Diencephalon (tissue), 1 donor: ENCODE data around the gene IRF9. TPM values are rescaled to one million over a fixed set of nuclear protein-coding genes. Genes with fewer than 3 reads are reported as not detected.

Experiments
- small RNA-seq: library from RNA; depleted of rRNA; stranded (forward); fragments of <200 nt; gene quantifications from one replicate; pipeline ENCODE3, GENCODE V24; 2014
- total RNA-seq: library from RNA; depleted of rRNA; stranded (reverse); fragments of >200 nt; gene quantifications from one replicate; pipeline ENCODE4 v1.2.3, GENCODE V29; 2014

The IRF9 gene
- total RNA-seq, 1 donor from 2014 or later, result 38.5 TPM

Small RNAs within 50 kb of the gene (small RNA-seq; reads per million reads assigned to genes)
- gene AL136295.4 (not detected), gene CHMP4A (not detected), gene IPO4 (not detected), gene IRF9 (not detected), gene MDP1 (not detected), gene RNA5SP383 (0.21 reads per million)

Other genes with a start within 250 kb of the IRF9 start
- 8.5 TPM for gene DHRS4, start 207.5 kb upstream of the IRF9 start, total RNA-seq
- 3.7 TPM for gene DHRS4L2, start 172.3 kb upstream of the IRF9 start, total RNA-seq
- gene CARMIL3, start 109.3 kb upstream of the IRF9 start, total RNA-seq, result 28.8 TPM
- 16.8 TPM for gene CPNE6, start 89.7 kb upstream of the IRF9 start, total RNA-seq
- gene PCK2, start 67.0 kb upstream of the IRF9 start, total RNA-seq, result 3.0 TPM
- 67.6 TPM for gene DCAF11, start 46.5 kb upstream of the IRF9 start, total RNA-seq
- gene NRL, start 46.3 kb upstream of the IRF9 start, total RNA-seq, result 2.5 TPM
- gene FITM1, start 30.6 kb upstream of the IRF9 start, total RNA-seq, result not detected
- gene PSME1, start 25.1 kb upstream of the IRF9 start, total RNA-seq, result 30.4 TPM
- gene EMC9, start 19.7 kb upstream of the IRF9 start, total RNA-seq, result 15.5 TPM
- 38.8 TPM for gene PSME2, start 14.7 kb upstream of the IRF9 start, total RNA-seq
- gene RNF31, start 13.8 kb upstream of the IRF9 start, total RNA-seq, result 24.5 TPM
- gene REC8, start 10.8 kb downstream of the IRF9 start, total RNA-seq, result 26.3 TPM
- gene IPO4, start 27.6 kb downstream of the IRF9 start, total RNA-seq, result 19.4 TPM
- 21.5 TPM for gene TM9SF1, start 34.2 kb downstream of the IRF9 start, total RNA-seq
- not detected for gene TSSK4, start 44.4 kb downstream of the IRF9 start, total RNA-seq
- gene CHMP4A, start 52.2 kb downstream of the IRF9 start, total RNA-seq, result 33.2 TPM
- gene MDP1, start 54.8 kb downstream of the IRF9 start, total RNA-seq, result 16.1 TPM
- gene NEDD8, start 71.1 kb downstream of the IRF9 start, total RNA-seq, result 94.6 TPM
- 48.9 TPM for gene GMPR2, start 71.7 kb downstream of the IRF9 start, total RNA-seq
- gene TINF2, start 81.4 kb downstream of the IRF9 start, total RNA-seq, result 37.6 TPM
- gene TGM1, start 101.9 kb downstream of the IRF9 start, total RNA-seq, result 3.0 TPM
- 31.4 TPM for gene RABGGTA, start 110.3 kb downstream of the IRF9 start, total RNA-seq
- 10.4 TPM for gene DHRS1, start 138.5 kb downstream of the IRF9 start, total RNA-seq
- gene NOP9, start 138.6 kb downstream of the IRF9 start, total RNA-seq, result 20.3 TPM
- 2.8 TPM for gene CIDEB, start 146.7 kb downstream of the IRF9 start, total RNA-seq
- 1.8 TPM for gene LTB4R2, start 148.9 kb downstream of the IRF9 start, total RNA-seq
- gene LTB4R, start 150.2 kb downstream of the IRF9 start, total RNA-seq, result 1.2 TPM
- gene ADCY4, start 173.8 kb downstream of the IRF9 start, total RNA-seq, result 3.2 TPM
- 0.69 TPM for gene RIPK3, start 178.7 kb downstream of the IRF9 start, total RNA-seq
- gene NFATC4, start 206.9 kb downstream of the IRF9 start, total RNA-seq, result 5.5 TPM
- 13.8 TPM for gene NYNRIN, start 237.7 kb downstream of the IRF9 start, total RNA-seq